ENCODE data around the gene NELL1.
"Not testable (repeated sequence)": the region's sequence is repeated elsewhere in the genome, so short reads cannot be mapped to it uniquely, and the experiment has no call there.

Gene NELL1

GRCh38 chr11:21258414-21258813 lies 589.0 kb downstream of the NELL1 start:
- DNase-seq: no peak

GRCh38 chr11:21260101-21260500 lies 590.7 kb downstream of the NELL1 start:
- no peak for DNase-seq

DNA sequence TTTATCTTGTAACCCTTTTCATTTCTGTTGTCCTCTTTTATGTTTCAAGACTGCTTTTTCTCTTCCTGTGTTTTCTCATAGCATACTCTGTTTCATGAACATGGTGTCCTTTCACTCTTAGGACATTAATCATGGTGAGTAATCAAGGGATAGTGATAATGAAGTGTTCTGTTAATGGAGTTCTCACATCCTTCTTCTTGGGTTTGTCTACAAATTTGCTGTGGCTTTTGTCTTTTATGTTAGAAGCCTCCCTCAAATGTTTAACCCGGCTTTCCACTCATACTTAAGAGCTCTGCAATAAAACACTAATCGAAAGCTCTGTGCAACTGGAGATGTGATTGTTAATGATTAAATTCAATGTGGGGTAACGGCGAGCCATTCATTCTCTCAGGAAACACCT lies 593.6 kb downstream of the NELL1 start:
- no peak for DNase-seq

DNA sequence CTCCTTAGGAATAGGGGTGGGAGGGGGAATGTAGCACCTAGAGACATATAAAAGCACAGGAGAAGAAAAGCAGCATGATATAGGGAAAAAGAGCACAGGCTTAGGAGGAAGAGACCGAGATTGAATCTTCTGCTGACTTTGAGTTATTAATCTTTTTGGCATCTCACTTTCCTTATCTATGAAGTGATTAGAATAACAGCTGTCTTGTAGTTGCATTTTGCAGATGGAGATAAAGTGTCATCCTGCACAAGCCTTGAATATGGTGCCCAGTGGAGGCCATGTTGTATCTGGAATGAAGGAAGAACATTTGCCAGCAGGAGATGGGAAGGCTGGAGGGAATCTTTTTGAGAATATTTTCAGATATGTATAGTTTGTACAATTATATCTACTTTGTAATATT lies 594.7 kb downstream of the NELL1 start:
- DNase-seq: no peak

- DNase-seq: no peak
These were observed 598.6 kb downstream of the NELL1 start for GRCh38 chr11:21268036-21268435.

DNA sequence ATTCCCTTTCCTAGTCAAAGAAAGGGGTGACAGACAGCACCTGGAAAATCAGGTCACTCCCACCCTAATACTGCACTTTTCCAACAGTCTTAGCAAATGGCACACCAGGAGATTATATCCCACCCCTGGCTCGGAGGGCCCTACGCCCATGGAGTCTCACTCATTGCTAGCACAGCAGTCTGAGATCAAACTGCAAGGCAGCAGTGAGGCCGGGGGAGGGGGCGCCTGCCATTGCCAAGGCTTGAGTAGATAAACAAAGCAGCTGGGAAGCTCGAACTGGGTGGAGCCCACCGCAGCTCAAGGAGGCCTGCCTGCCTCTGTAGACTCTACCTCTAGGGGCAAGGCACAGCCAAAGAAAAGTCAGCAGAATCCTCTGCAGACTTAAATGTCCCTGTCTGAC lies 602.8 kb downstream of the NELL1 start:
- DNase-seq: not testable (repeated sequence)

DNA sequence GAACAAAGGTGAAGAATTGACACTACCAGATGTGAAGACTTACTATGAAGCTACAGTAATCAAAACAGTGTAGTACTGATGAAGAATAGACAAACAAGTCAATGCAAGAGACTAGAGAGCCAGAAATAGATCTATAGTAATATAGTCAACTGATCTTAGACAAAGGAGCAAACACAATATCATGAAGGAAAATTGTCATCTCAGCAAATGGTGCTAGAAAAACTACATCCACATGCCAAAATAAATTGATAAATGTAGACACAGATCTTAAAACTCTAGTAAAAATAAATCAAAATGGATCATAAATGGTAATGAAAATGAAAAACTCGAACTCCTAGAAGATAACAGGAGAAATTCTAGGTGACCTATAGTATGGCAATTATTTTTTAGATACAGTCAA lies 609.5 kb downstream of the NELL1 start:
- DNase-seq: no peak

- no peak for DNase-seq
These were observed 615.7 kb downstream of the NELL1 start for GRCh38 chr11:21285104-21285503.

GRCh38 chr11:21289686-21290085 lies 620.3 kb downstream of the NELL1 start:
- DNase-seq: no peak

GRCh38 chr11:21295508-21295907 lies 626.1 kb downstream of the NELL1 start:
- no peak for DNase-seq

- DNase-seq: no peak
These were observed 632.6 kb downstream of the NELL1 start for GRCh38 chr11:21301981-21302380.

DNA sequence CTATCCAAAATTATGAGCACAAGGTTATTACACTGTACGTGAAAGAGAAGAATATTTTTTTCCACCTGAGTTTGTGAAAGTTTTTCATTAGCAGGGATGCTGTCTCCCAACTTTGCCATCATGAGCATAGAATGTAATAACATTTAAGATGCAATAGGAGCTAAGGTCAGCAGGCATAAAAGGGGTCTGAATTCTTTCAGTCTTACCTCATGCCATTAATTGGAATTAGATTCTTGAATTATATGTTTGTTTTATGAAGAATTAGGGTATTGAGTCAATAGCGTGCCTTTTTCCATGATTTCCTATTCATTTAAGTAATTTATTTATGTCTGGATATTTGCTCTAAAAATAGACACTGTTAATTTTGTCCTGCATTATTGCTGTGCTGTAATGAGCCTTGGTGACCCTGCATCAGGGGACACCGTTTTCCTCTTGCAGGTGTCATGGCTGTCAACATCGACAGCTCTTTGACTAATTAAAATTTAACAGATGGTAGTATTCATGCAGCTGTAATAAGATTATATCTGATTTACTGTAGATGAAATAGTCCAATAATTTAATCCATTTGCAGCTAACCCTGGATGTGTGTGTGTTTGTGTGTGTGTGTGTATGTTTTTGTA lies 637.5 kb downstream of the NELL1 start:
- DNase-seq: no peak

- no peak for DNase-seq
These were observed 638.5 kb downstream of the NELL1 start for GRCh38 chr11:21307874-21308273.

- DNase-seq: no peak
These were observed 647.2 kb downstream of the NELL1 start for GRCh38 chr11:21316591-21316990.

DNA sequence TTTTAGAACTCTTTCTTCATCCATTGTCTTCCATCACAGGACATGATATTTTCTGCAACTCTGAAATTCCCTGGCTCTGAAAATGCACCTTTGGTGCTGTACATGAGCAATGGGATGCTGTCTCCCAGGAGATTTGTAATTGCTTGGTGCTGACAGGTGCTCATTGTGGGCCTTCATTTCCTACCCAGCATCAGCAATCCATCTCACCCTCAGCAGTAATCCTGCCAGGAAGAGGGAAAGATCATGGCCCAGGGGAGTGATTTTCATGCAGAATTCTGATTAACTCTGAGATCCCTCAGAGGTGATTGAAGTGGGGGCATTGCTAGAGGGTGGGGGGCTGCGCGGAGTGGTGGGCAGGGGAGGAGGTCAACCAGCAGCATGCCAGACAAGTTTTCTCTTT lies 651.7 kb downstream of the NELL1 start:
- no peak for DNase-seq

- no peak for DNase-seq
These were observed 652.1 kb downstream of the NELL1 start for GRCh38 chr11:21321530-21321929.

GRCh38 chr11:21323617-21324016 lies 654.2 kb downstream of the NELL1 start:
- DNase-seq: no peak

GRCh38 chr11:21343204-21343603 lies 673.8 kb downstream of the NELL1 start:
- DNase-seq: no peak

DNA sequence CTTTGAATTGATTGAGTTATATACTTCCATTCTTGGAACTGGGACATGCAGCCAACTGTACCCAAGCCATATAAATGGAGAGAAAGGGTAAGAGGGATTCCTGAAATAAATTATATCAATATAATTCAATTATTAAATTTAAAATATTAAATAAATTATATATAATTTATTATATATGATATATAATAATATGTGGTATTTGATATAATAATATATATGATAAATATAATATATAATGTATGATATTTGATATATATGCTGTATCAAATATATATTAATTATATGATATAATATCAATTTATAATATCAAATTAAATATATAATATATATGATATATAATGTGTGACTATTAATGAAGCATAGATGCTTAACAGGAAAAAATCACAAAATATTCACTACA lies 677.0 kb downstream of the NELL1 start:
- no peak for DNase-seq

DNA sequence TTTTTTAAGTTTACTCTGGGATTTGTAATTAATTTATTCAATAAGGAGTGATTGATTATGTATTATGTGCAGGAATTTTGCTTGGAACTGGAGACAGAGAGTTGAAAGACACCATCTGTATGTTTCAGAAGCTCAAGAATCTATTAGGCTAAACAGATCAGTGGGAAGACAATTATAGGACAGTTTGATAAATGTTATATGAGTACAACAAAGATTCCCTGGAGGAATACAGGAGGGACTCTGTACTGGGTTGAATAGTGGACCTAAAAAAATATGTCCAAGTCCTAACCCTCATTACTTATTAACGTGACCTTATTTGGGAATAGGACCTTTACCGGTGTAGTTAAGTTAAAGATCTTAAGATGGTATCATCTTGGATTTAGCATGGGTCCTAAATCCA lies 681.2 kb downstream of the NELL1 start:
- no peak for DNase-seq

- no peak for DNase-seq
These were observed 684.0 kb downstream of the NELL1 start for GRCh38 chr11:21353425-21353824.

DNA sequence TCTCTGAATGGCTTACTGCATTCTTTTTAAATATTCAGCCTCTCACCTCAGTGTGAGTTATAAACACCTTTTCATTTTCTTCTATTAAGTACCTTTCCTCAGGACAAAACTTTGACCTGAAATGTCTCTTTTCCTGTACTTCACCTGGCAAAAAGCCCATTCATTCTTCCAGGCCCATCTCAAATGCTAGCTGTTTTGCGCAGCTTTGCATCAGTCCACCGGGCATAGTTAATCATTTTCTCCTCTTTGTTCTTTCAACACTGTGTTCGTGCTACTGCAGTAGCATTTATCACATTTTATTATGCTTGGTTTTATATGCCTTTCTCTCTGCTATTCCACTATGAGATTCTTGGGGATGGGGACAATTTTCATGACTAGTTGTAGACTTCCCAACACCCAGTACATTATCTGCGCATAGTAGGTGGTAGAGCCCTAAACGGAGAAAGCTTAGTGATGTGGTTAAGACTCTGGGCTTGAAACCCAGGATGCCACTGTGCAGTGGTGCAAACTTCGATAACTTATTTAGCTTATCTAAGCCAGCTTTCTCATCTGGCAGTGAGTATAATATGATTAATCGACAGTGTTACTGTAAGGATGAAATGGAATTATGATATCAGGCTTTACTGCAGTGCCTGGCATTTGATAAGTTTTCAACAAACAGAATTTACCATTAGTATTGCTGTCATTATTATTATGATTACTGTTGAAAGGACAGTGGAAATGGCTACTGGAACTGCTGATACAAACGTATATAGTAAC lies 695.7 kb downstream of the NELL1 start:
- DNase-seq: no peak

DNA sequence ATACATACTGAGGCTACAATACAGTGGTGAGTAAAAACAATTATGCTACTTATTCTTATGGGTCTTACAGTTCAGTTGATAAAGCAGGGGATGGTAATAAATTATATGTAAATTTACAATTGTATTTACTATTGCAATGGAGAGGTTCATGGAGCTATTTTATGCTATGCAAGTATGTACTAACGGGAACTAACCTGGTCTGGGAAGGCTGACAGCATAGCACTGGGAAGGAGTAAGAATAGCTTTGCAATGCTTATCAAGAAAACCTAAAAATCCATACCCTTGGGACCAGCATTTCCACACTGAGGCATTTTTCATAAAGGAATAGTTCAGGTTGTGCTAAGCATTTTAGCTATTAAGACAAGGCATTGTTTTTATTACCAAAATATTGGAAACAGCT lies 700.6 kb downstream of the NELL1 start:
- no peak for DNase-seq

GRCh38 chr11:21371044-21371443 lies 701.7 kb downstream of the NELL1 start:
- no peak for DNase-seq

DNA sequence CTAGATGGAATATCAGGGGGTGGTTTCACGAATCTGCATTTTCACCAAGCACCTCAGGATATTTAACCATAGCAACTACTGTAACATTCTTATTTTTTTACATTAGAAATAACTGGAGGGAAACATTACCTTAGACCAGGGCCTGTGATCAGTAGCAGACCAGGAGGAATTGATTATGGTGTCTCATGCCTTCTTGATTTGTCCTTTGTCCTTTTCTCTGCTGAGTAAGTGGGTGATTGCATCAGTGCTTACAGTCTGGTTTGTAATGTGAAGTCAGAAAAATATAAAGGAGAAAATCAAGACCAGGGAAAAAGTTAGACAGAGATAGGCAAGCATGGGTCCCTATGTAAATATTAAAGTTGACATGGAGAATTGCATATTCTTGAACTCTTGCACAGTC lies 703.3 kb downstream of the NELL1 start:
- no peak for DNase-seq

Data from fibroblast of upper back skin (primary cell).